Neural cell (in vitro differentiated cells): ENCODE results near the gene TAF10. TPM values are rescaled to one million over a fixed set of nuclear protein-coding genes. Genes with fewer than 3 reads are reported as not detected.

Experiments used
- polyA plus RNA-seq: library from polyadenylated mRNA; depleted of rRNA; stranded (reverse); fragments of >200 nt; gene quantifications from 2 replicates; pipeline ENCODE4 v1.2.3, GENCODE V29; 2014

Gene TAF10
- polyA plus RNA-seq, 1 donor from 2014 or later = 39.7 TPM

Other genes with a start within 250 kb of the TAF10 start
- gene SMPD1, start 221.7 kb downstream of the TAF10 start, polyA plus RNA-seq = 30.0 and 37.4 TPM in 2 replicates
- gene APBB1, start 193.1 kb downstream of the TAF10 start, polyA plus RNA-seq = 283 and 323 TPM in 2 replicates
- gene HPX, start 171.2 kb downstream of the TAF10 start, polyA plus RNA-seq = 11.1 and 17.3 TPM in 2 replicates
- gene TRIM3, start 138.3 kb downstream of the TAF10 start, polyA plus RNA-seq = 81.7 and 120 TPM in 2 replicates
- gene ARFIP2, start 130.9 kb downstream of the TAF10 start, polyA plus RNA-seq = 83.7 and 89.9 TPM in 2 replicates
- gene TIMM10B, start 130.7 kb downstream of the TAF10 start, polyA plus RNA-seq = 21.8 and 24.9 TPM in 2 replicates
- 5.1 and 5.2 TPM in 2 replicates for gene DNHD1, start 114.9 kb downstream of the TAF10 start, polyA plus RNA-seq
- 23.4 and 26.4 TPM in 2 replicates for gene RRP8, start 8.6 kb downstream of the TAF10 start, polyA plus RNA-seq
- 68.8 and 81.3 TPM in 2 replicates for gene ILK, start 8.4 kb downstream of the TAF10 start, polyA plus RNA-seq
- 3.8 and 5.3 TPM in 2 replicates for gene TPP1, start 7.2 kb upstream of the TAF10 start, polyA plus RNA-seq
- 30.1 and 42.4 TPM in 2 replicates for gene DCHS1, start 43.6 kb upstream of the TAF10 start, polyA plus RNA-seq
- gene MRPL17, start 71.1 kb upstream of the TAF10 start, polyA plus RNA-seq = 23.0 and 28.3 TPM in 2 replicates
- gene OR2AG2, start 159.8 kb upstream of the TAF10 start, polyA plus RNA-seq = not detected in 2 replicates
- not detected in 2 replicates for gene OR2AG1, start 170.8 kb upstream of the TAF10 start, polyA plus RNA-seq
- gene OR6A2, start 187.5 kb upstream of the TAF10 start, polyA plus RNA-seq = 0.05 TPM in 1 of 2 replicates, not detected in the other
- not detected in 2 replicates for gene OR10A5, start 233.5 kb upstream of the TAF10 start, polyA plus RNA-seq